ENCODE results near the gene DLG2.

- no peak for TF ChIP-seq CTCF (conservative IDR thresholded peaks at IDR 0.05; ENCODE audit: low read length)
- TF ChIP-seq EZH2phosphoT487 (IDR thresholded peaks at IDR 0.05; ENCODE audit: borderline replicate concordance, low read depth, low read length), result no peak
Measured at GRCh38 chr11:85355921-85356320, 271.2 kb downstream of the DLG2 start.
